GM21515 (cell line): ENCODE measurements around the gene DUSP9.
"Not testable (repeated sequence)": the region's sequence is repeated elsewhere in the genome, so short reads cannot be mapped to it uniquely, and the experiment has no call there.

ENCODE experiments used
- ATAC-seq: cut with Tn5 transposase; IDR thresholded peaks from one replicate; pipeline ENCODE4 v1.9.1; 2021; ENCODE audit not compliant: unreplicated experiment

The DUSP9 gene, protein sequence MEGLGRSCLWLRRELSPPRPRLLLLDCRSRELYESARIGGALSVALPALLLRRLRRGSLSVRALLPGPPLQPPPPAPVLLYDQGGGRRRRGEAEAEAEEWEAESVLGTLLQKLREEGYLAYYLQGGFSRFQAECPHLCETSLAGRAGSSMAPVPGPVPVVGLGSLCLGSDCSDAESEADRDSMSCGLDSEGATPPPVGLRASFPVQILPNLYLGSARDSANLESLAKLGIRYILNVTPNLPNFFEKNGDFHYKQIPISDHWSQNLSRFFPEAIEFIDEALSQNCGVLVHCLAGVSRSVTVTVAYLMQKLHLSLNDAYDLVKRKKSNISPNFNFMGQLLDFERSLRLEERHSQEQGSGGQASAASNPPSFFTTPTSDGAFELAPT

DNA sequence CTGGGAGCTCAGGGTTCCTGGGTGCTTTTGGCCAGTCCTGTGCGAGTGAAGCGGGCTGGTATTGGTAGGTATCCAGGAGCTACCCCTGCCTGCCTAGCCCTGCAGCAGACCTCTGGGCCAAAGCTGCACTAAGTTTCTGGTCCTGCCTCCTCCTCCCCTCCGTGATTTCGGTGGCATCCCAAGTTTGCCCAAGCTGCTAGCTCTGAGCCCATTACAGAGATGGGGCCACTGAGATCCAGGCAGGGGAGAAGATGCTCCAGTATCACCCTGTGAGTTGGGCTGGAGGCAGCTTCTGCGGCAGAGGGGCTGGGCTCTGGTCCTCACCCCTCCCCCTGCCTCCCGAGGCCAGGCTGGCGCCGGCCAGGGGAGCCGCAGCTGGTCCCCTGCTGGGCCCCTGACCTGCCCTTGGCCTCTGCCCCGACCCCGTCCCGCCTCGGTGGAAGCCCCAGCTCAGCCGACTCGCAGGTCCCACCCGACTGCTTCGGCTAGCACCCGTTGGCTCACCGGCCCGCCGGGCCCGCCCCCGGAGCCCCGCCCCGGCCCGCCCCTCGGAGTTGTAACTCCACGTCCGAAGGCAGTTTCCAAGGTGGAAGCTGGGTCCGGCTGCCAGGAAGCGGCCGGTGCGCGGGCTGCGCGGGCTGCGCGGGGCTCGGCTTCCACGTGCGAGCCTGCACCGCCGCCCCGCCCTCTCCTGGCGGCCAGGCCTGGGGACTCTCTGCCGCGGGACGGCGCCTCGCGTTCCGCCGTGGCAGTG lies at the start of gene DUSP9:
DUSP9 (plus strand) TSS at position 584 of the 754 bp plus-strand sequence. CDS start 751 bp downstream, outside the sequence.
- ATAC-seq = no peak

DNA sequence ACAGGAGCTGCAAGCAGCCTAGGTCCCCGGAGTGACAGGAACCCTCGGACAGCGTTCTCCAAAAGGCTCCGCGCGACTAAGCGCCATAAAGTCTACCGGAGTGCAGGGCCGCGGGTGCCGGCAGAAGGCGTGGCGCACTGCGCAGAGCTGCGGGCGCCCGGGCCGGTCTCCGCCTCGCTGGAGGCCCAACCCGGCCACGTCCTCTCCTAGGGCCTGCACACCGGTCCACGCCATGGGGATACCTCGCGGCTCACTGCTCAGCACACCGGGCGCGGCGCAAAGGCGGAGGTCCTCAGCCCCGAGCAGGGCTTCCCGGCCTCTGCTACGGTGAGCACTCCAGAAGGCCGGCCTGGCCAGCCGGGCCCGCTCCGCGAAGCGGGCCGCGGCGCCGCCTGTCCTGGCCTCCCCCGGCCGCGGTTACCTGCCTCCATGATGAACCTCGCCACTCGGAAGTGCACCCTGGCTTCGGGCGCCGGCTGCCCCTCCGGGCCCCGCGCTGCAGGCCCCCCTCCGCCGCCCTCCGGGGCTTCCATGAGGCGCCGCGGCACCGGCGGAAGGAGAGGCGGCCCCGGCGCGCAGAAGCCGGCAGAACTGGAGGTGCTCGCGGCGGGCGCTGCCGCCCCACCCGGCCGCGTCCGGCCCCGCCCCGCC lies 48.3 kb upstream of the DUSP9 start, which contains the start of gene CCNQ:
CCNQ (minus strand) TSS at position 599 of the 651 bp plus-strand sequence; CDS start at position 533, 66 bp downstream.
- peak; percentile 44 for ATAC-seq

DNA sequence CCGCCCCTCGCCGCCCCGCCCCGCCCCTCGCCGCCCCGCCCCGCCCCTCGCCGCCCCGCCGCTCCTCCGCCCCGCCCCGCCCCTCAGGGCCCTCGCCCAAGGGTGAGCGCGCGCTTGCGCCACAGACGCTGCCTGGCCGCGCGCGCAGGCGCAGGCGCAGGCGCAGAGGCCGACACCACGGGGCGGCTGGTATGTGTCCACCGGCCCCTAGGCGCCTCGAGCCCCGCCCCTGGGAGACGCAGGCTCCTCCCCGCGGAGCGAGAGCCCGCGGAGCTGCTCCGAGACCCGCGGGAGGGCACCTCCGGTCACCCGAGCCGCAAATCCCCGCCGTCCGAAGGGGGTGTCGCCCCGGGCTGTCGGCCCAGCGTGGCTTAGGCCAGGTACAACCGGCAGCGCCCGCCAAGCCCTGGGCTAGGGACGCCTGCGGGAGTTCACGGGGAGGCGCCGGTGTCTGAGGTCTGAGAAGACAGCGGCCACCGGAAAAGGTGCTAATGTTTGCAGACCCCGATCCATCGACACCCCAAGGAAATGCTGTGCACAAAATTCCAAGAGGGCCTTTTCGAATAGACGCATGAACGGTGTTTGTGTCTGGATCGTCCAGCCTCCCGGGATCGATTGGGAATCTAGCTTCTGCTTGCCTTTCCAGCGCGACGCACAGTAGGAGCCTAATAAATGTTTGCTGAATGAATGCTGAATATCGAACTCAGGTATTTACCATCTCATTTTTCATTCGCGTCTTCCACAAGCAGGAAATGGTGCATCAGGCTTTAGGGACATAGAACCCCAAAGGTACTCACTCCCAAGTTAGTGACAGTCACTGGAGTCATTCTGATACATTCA lies 47.6 kb upstream of the DUSP9 start:
- peak; percentile 73 for ATAC-seq

DNA sequence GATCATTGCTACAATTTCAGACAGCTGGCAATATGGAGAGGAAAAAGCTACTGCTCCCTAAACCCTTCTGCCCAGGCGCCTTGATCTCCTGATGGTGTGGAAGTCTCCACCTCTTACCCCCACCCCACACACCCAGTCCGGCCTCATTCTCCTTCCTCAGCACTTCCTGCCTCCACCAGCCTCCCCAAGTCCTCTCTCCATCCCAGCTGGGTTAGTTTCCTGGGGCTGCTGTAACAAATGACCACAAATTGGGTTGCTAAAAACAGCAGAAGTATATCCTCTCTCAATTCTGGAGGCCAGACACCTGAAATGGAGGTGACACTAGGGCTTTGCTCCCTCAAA lies 47.0 kb upstream of the DUSP9 start:
- ATAC-seq = no peak

DNA sequence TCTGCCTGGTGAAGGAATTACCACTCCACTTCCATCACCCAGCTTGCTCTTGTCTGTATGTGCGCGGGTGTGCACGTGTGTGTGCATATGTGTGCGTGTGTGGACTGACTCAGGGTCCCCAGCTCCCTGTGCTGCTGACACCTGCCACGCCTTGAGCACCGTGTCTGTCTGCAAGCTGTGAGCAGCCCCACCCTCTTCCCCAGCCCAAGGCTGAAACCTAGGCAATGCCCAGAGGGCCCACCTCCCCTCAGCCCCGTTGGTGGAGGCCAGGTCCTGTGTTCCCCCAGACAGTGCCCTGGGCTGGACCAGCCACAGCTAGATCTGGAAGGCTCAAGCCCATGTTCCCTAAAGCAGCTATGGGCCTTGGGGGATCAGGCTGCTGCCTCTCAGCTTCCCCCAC lies 46.1 kb upstream of the DUSP9 start:
- ATAC-seq = no peak

DNA sequence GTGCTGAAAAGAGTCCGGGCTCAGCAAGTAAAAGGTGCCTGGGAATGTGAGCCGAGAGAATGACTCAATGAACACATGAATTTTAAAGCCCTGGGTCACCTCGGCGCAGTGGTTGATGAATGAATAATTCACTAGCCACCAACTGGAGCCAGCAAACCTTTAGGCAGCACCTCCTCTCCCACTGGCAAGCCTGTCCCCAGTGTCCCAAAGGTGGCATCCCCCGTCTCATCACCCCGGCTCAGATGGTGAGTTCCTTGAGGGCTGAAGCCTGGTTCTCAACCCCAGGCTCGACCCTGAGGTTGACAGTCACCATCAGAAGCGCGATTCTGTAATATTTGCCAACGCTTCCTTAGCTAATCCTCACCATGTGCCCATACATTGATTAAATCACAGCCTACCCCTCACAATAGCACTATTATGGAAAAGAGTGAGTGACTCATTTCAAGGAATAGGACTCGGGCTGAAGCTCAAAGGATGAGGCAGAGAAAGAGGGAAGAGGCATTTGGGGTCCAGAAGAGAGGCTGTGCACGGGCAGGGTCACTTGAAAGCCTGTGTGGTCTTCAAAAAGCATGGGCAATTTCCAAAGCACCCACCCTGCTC lies 45.4 kb upstream of the DUSP9 start:
- no peak for ATAC-seq

DNA sequence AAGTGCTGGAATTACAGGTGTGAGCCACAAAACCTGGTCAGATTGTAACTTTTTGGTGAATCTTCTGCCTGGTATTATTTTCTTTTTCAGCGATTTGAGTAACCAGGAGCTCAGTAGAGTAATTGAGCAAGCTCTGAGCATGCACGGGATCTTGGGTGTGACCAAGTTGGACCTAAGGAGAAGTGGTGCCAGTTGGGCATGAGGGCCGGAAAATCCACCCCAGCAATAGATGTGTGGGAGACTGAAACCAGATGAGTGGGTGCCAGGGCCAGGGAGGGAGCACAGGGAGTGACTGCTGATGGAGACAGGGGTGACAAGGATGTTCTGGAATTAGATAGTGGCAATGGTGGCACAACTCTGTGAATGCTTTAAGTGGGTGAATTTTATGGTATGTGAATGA lies 44.4 kb upstream of the DUSP9 start:
- no peak for ATAC-seq

DNA sequence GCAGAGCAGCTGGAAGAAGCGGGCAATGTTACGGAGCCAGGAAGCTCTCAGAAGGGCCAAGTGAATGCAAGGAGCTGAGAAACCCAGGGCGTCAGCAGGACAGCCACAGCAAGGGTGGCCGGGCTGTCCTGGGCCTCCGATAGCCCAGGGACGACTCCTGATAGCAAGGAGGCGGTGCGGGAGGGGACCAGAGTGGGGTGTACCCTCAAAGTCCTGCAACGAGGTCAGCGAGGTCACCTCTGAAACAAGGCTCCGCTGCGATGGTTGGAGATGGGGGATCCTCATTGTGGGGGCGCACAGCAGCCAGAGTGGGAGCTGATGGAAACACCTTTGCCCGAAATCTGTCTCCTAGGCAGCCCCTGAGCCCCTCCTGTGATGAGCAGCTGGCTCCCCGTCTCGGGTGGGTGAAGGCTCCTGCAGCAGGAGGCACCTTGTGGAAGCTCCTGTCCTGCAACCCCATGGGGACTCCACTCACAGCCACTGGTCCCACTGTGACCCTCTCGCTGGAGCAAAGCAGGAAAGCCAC lies 43.8 kb upstream of the DUSP9 start:
- no peak for ATAC-seq

DNA sequence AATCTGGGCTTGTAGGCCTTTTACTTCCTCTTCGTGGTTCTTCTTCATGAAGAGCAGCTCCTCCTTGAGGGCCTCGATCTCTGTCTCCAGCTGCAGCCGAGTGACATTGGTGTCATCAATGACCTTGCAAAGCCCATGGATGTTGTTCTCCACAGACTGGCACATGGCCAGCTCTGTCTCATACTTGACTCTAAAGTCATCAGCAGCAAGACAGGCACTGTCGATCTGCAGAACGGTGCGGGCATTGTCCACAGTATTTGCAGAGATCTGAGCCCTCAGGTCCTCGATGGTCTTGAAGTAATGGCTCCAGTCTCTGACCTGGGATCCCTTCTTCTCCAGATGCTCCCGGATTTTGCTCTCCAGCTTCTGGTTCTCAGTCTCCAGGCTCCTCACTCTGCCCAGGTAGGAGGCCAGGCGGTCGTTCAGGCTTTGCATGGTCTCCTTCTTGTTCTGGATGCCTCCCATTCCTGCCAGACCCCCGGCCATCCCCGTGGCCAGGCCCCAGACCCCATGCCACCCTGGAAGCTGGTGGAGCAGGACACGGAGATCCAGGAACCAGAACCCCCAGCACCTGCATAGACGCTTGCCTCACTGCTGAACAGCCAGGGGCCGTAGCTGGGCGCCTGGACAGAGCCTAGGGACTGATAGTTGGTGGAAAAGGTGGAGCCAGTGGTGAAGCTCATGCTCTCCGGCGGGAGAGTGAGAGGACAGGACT lies 42.2 kb upstream of the DUSP9 start:
- not testable (repeated sequence) for ATAC-seq

DNA sequence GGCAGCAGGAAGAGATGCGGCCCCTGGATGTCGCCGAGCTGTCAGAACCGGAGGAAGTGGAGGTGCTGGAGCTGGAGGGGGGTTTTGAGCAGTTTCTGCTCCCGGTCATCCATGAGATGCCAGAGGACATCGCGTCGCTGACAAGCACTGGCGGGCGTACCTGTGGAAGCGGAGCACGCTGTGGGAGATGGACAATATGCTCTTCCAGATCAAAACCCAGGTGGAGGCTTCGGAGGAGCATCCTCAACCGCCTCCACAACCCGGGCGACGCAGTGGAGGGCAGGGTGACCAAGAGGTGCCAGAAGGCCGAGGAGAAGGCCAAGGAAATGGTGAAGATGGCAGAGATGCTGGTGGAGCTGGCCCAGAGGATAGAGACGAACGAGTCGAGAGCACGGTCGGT lies 40.5 kb upstream of the DUSP9 start:
- ATAC-seq = no peak

DNA sequence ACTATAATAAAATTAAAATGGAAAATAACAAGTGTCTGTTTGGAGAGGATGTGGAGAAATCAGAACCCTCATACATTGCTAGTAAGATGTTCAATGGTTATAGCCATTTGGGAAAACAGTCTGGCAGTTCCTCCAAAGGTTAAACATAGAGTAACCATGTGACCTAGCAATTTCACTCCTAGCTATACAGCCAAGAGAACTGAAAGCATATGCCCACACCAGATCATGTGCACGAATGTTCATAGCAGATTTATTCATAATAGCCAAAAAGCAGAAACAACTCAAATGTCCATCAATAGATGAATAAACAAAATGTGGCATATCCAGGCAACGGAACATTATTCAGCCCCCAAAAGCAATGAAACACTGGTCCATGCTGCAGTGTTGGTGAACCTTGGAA lies 38.6 kb upstream of the DUSP9 start:
- ATAC-seq = no peak

DNA sequence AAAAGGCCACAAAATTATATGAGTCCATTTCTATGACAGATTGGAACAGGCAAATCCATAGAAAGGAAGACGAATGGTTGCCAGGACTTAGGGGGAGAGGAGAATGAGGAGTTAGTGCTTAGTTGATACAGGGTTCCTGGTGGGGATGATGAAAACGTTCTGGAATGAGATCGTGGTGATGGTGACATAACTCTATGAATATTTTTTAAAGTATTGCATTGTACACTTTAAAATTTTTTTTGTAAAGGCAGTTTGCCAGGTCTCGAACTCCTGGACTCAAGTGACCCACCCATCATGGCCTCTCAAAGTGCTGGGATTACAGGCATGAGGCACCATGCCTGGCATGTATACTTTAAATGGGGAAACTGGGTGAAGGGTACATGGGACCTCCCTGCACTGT lies 38.2 kb upstream of the DUSP9 start:
- no peak for ATAC-seq

DNA sequence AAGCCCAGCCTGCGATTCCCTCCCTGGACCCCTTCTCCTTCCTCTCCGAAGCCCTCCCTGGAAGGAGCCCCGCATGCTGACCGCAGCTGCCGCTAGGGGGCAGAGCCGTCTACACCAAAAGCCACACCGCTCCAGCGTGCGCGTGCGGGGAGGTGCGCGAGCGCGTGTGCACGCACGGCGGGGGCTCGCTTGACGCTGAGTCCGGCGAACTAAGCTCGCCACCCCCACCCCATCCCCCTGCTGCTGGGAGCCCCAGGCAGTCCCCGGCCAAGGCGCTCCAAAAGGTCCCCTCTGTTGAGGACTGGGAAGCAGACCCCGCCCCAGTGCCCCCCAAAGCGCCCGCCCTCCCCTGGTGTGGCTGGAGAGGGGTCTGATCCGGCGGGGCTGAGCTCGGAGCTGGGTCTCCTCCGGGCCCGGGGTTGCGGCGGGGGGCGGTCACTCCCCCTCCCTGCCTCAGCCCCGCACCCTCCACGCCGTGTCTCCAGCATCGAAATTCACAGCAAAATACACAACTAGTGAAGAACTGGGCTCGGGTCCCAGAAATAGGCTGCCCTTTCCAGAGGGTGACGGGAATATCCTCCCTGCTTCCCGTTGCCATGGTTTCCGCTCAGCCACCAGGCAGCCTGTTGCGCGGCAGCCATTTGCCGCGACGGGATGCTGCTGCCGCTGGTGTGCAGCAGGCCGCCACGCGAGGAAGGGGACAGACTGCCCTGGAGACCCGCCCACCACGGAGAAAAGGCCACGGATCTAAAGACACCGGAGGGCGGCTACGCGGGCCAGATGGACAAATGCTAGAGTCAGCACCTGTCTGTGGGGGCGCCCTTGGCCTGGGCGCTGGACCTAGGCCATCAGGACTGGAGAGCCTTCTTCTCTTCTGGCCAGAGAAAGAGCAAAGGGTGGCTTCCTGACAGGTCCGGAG lies 36.8 kb upstream of the DUSP9 start:
- ATAC-seq = peak; percentile 83

DNA sequence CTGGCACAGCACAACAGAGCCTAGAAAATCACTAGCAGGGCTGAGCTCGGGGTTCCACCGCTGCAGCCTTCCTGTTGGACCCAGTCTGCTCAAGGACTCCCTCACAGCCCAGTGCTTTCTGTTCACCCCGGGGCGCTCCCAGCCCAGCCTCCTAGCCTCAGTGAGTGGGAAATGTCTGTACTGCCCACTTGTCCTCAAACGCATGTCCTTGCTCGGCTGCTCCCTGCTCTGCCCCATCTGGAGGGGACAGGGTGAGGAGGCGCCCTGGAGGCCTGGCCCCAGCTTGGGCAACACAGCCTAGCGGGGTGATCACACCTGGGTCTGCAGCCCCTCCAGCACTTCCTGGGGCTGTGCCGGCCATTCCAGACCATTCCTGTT lies 36.2 kb upstream of the DUSP9 start:
- ATAC-seq = no peak

DNA sequence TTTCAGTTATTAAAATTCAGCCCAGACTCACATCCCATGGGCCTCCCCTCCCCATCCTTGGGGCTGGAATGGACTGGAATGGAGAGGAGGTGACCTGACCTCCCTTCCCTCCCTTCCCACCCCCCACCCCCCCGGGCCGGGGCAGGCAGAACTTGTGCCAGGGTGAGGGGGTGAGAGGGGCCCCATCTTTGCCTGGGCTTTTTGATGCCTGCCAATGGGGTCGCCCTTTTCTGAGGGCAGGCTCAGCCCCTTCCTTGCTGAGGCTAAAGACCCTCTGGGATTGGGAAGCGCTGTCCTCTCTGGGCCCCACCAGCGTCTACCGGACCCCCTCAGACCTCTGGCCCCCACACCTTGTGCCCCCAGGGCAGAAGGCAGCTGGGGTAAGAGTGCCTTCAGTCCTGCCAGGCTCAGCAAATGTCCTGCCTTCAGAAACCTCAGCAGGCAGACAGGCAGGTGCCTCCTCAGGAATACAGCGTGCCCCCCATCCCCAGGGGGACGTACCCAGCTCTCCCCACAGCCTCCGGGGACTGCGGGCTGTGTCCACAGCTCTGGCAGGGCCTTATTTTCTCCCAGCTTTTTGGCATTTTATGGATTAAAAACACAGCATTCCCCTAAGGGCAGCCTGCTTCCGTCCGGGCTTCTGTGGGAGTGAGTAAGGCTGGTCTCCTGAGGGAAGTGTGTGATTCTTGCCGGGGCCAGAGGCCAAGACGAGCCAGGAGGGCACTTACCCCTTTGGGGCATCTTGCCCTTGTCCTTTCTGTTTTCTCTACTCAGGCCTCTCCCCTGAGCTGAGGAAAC lies 35.5 kb upstream of the DUSP9 start:
- no peak for ATAC-seq

DNA sequence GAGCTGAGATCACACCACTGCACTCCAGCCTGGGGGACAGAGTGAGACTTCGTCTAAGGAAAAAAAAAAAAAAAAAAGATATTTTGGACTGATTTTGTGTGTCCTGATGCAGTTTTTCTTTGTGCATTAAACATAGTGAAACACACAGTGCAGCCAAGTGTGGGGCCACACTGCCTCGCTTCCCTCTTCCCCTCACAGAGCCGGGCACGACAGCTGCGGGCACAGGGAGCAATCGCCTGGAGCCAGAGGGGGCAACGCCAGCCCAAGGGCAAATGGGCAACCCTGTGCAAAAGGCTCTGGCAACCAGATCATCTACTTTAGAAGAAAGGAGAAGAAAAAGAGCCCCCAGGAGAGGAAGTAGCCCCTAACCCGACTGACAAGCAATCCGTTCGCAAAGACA lies 34.6 kb upstream of the DUSP9 start:
- no peak for ATAC-seq

DNA sequence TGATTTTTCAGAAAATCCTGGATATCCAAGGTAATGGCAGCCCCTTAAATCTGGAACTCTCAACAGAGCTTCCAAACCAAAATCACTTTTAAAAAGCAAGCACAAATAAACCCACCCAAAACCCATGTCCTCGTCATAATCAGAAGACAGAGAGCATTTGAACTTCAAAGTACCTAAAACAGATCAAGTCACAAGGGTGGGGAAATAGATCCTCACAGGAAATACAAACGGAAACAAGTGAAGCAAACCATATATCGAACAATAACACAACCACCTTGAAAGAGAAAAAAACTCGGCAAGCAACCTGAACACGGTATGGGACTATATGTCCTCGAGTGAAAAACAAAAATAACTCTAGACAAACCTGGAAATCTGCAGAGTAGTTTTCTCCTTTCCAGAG lies 32.2 kb upstream of the DUSP9 start:
- ATAC-seq = no peak

DNA sequence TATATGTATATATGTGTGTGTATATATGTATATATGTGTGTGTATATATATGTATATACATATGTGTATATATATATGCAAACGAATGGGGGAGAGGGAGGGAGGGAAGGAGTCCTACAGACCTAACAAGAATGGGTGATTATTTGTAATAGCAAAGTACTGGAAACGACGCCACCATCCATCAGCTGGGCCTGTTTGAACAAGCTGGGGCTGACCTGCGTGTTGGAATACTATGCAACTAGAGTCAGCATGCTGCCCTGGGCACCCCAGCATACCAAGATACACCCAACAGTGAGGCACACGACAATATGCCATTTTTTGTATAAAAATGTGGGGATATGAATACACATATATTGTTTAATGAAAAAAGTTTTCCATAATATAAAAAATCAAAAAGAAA lies 26.4 kb upstream of the DUSP9 start:
- ATAC-seq = no peak
